HG02973 (cell line): ENCODE data around the gene ZNF711.
"Not testable (repeated sequence)": the region's sequence is repeated elsewhere in the genome, so short reads cannot be mapped to it uniquely, and the experiment has no call there.

Source experiments
- ATAC-seq: cut with Tn5 transposase; IDR thresholded peaks from one replicate; pipeline ENCODE4 v1.9.1; 2021; ENCODE audit warnings: moderate library complexity; ENCODE audit not compliant: unreplicated experiment

ZNF711 gene

GRCh38 chrX:85243761-85244449 is at the start of gene ZNF711, which contains the start of gene SATL1:
Gene ZNF711, plus strand, starts transcription at chrX:85243991. Its CDS starts 3,582 bp downstream, at chrX:85247573.
Gene SATL1, minus strand, starts transcription at chrX:85243779. Its CDS starts 134,811 bp downstream, at chrX:85108968.
- ATAC-seq: no peak

DNA sequence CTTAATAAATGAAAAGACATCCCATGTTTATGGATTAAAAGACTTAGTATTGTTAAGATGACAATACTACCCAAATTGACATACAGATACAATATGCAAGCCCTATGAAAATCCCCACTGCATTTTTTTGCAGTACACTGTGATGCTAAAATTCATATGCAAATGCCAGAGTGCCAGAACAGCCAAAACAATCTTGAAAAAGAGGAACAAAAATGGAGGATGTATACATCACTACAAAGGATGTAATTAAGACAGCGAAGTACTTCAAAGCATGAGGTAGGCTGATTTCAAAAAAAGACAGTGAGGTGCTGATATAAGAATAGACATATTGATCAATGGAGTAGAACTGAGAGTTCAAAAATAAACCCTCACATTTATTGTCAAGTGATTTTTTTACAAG is 47.5 kb upstream of the ZNF711 start:
- ATAC-seq: no peak

- no peak for ATAC-seq
Measured at GRCh38 chrX:85203461-85203970, 40.3 kb upstream of the ZNF711 start.

GRCh38 chrX:85213792-85214530 is 29.8 kb upstream of the ZNF711 start:
- no peak for ATAC-seq

GRCh38 chrX:85215946-85216345 is 27.8 kb upstream of the ZNF711 start:
- ATAC-seq: no peak

GRCh38 chrX:85221361-85221760 is 22.4 kb upstream of the ZNF711 start:
- no peak for ATAC-seq

DNA sequence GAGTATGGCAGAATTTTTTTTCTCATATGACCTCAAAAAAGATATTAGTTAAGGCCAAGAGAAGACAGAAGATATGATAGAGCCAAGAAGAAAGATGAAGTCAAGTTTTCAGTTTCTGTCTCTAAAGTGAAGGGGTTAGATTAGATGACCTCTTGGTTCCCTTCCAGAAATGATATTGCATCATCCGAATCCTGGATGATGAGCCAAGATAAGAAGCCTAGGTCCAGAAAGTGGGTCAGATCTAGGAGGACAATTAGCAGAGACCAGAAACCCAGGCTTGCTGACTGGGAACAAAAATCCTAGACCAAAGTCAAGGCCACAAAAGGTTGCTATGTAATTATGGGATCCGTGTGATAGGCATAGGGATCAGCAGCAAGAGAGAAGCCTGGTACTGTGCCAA is 20.4 kb upstream of the ZNF711 start:
- ATAC-seq: no peak

DNA sequence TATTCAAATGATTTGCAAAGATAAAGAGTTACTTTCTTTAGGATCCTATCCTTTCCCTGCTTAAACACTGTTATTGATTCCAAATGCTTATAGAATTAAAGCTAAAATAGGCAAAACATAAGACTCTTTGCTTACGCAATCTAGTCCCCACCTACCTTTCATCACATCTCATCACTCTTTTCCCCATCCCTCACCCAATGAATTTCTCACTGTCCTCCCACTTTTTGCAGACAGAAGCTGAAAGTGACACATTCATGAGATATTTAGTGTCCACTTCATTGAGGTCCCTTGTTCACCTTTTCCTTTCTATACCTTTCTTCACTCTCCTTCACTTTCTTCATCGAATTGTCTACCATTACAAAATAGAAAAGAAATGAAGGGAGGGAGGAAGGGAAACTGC is 636 bp upstream of the ZNF711 start:
- no peak for ATAC-seq

GRCh38 chrX:85244450-85245211 is 840 bp downstream of the ZNF711 start:
- no peak for ATAC-seq

DNA sequence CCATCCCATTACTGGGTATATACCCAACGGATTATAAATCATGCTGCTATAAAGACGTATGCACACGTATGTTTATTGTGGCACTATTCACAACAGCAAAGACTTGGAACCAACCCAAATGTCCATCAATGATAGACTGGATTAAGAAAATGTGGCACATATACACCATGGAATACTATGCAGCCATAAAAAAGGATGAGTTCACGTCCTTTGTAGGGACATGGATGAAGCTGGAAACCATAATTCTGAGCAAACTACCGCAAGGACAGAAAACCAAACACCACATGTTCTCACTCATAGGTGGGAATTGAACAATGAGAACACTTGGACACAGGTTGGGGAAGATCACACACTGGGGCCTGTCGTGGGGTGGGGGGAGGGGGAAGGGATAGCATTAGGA is 41.5 kb downstream of the ZNF711 start:
- not testable (repeated sequence) for ATAC-seq

DNA sequence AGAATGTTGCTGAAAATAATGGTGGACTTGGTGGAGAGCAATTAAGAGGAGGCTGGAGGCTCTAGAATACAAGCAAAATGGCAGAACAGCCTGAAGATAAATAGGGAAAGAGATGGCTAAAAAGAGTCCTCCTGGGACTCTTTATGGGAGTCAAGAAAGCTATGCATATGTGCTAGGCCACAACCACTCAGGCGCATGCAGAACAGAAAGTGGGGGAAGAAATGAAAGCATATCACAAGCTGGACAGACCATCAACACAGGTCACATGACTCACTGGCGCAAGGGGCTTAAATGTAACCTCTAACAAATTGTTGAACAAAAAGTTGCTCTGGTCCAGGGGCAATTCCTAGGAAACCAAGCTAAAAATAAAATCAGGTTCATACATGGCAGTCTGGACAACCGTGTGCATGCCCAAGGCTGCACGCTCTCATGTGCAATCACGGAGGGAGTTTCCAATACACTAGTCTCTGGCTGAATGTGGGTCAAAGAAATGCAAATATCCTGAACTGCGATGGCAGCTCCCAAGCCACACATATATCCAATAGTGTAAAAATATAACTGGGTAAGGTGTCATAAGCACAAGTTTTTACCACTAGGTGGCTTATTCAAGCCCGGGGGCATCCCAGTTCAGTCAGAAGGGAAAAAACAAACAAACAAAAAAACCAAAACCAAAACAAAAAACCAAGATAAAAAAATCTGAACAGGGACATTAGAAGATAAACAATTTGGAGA is 45.4 kb downstream of the ZNF711 start:
- ATAC-seq: no peak

DNA sequence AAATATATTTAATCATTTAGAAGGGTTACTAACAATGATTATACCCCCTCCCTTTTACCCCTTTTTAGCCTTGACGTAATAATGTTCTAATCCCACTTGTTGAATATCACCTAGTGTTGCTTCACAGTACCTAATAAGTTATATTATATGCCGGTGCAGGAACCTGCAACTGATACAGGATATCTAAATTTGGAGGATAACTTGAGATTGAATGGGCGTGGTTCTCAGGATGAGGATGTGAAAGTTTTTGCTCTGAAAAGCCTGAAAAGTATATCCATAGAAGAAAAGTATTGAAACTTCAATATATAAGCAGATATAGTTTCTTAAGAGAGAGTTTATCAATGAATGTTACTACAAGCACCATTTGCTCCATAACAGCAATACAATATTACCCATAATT is 59.8 kb downstream of the ZNF711 start:
- ATAC-seq: no peak

DNA sequence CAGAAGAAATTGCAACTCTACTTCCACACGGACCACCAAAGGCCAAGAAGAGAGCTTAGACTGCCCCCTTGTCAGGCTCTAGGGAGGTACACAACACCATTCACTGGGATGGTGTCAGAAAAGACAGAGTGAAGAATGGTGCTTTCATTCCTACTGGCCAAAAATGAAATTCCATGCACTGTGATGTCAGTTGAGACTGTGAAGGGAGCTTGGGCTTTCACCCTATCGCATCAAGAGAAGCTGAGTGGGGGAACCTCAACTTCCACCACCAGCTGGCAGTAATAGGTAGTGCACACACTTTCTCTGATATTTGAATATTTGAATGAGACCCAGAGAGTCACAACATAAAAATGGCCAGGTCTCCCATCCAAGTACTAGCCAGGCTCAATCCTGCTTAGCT is 65.9 kb downstream of the ZNF711 start:
- no peak for ATAC-seq

DNA sequence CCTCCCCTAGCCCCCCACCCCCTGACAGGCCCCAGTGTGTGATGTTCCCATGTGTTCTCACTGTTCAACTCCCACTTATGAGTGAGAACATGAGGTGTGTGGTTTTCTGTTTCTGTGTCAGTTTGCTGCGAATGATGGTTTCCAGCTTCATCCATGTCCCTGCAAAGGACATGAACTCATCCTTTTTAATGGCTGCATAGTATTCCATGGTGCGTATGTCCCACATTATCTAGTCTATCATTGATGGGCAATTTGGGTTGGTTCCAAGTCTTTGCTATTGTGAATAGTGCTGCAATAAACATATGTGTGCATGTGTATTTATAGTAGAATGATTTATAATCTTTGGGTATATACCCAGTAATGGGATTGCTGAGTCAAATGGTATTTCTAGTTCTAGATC is 67.6 kb downstream of the ZNF711 start:
- ATAC-seq: not testable (repeated sequence)
